ENCODE data around the gene TKT. TPM values are rescaled to one million over a fixed set of nuclear protein-coding genes. Genes with fewer than 3 reads are reported as not detected.
A peak's percentile ranks its signal among the peaks of the same experiment; 100 is the strongest.

The TKT gene
- total and polyA plus RNA-seq, 2 of the 4 experiments (the other 2 are of a cell fraction), result 280 to 349 TPM

DNA sequence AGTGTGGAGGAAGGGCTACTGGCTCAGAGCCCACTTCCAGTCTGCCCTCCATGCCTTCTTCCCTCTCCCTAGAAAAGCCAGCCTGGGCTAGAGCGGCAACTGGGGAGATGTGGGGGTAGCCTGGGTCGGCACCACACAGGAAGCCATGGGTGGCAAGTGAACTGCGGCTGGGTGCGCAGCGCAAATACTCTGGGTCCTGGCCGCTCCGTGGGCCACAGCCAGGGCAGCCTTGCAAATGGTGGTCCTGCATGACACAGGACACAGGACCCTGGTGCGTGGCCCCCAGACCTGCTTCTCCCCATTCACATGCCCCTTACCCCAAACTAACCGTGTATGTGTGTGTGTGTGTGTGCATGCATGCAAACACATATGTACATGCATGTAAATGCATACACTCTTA lies 69.1 kb downstream of the TKT start:
- H2BK5ac ChIP-seq (ENCODE audit: low read depth, low read length, poor library complexity, severe bottlenecking), result no peak overlapping the region
- no peak overlapping the region for H2BK20ac ChIP-seq (ENCODE audit: low read depth, low read length)
- no peak overlapping the region for H3K23ac ChIP-seq (ENCODE audit: low read depth, low read length)
- no peak overlapping the region for H2AFZ ChIP-seq (replicated peaks; ENCODE audit: low read length, poor library complexity)
- no peaks in the 10 kb centered on the region for H3K9me3 ChIP-seq (ENCODE audit: control insufficient read depth, insufficient read depth, low read length)
- no peaks in the 10 kb centered on the region for H3K27me3 ChIP-seq (ENCODE audit: control insufficient read depth, insufficient read depth, low read length)
- H4K5ac ChIP-seq (ENCODE audit: low read depth, low read length), result no peak overlapping the region
- dilution Hi-C loops (cut with HindIII; ENCODE audit: low sequenced_read_pairs, unreplicated experiment) (no loop called here), intact Hi-C loops (cut with micrococcal nuclease) (no loop called here), in situ Hi-C loops (cut with MboI; ENCODE audit: low sequenced_read_pairs) (no loop called here)
- peak overlapping the region; percentile 17 for H2AK9ac ChIP-seq (replicated peaks; ENCODE audit: low read depth, low read length, poor library complexity)
- H3K36me3 ChIP-seq (ENCODE audit: control insufficient read depth, insufficient read depth, low read length), result peaks cover 31% of the 10 kb centered on the region
- H4K91ac ChIP-seq (ENCODE audit: insufficient read depth, low read depth, low read length), result peak overlapping the region; percentile 7; the same call in 1 of the 2 replicates
- DNase-seq, result no peak
- POLR2A ChIA-PET (ENCODE audit: unreplicated experiment), result no interaction called here
- peaks cover 3% of the 10 kb centered on the region; the same call in 1 of the 2 replicates for H3K4me1 ChIP-seq (ENCODE audit: control insufficient read depth, insufficient read depth, low read length)
- no peak for ATAC-seq (ENCODE audit: low read depth)
- H3K14ac ChIP-seq (replicated peaks; ENCODE audit: low read depth, low read length), result no peak overlapping the region
- H4K20me1 ChIP-seq (ENCODE audit: insufficient read depth, low read length), result peaks cover 6% of the 10 kb centered on the region; the same call in 1 of the 2 replicates
- CTCF ChIA-PET, result no interaction called here
- H3K79me1 ChIP-seq (ENCODE audit: low read depth in 1 of 2, low read length in 2 of 2), result no peaks in the 10 kb centered on the region
- H3K9me1 ChIP-seq (ENCODE audit: insufficient read depth, low read length), result peaks cover 5% of the 10 kb centered on the region; the same call in 1 of the 2 replicates
- WGBS, 2 experiments (ENCODE audit: extremely low coverage in 2 of 2, insufficient read length in 1 of 2), result no CpG with 5 or more reads among the region's 9 CpGs
- H3K27ac ChIP-seq (ENCODE audit: insufficient read depth, low read length), result no peak overlapping the region
- TF ChIP-seq FOS (IDR thresholded peaks at IDR 0.05; ENCODE audit: low read depth, low read length) (no peak), POLR2A (IDR thresholded peaks at IDR 0.05; ENCODE audit: low read depth, low read length) (no peak)
- no peak overlapping the region for H4K8ac ChIP-seq (ENCODE audit: low read depth in 2 of 2, low read length in 2 of 2)
- H2BK15ac ChIP-seq (ENCODE audit: low read depth, low read length), result no peak overlapping the region
- peak overlapping the region; percentile 36; the same call in 1 of the 2 replicates for H2BK120ac ChIP-seq (ENCODE audit: low read depth, low read length)
- no peak overlapping the region for H3K18ac ChIP-seq (ENCODE audit: low read depth, low read length)
- no peak overlapping the region for H3K4me2 ChIP-seq (ENCODE audit: low read depth, low read length)
- no peak overlapping the region; the same call in 1 of the 2 replicates for H3K4ac ChIP-seq (ENCODE audit: low read depth, low read length)
- H3K4me3 ChIP-seq (ENCODE audit: insufficient read depth, low read depth, low read length), result no peak overlapping the region
- H3K56ac ChIP-seq (ENCODE audit: extremely low read depth, insufficient read depth, low read length), result no peak overlapping the region
- no peak overlapping the region for H3K9ac ChIP-seq (ENCODE audit: low read depth, low read length)
- no TSS peak for BruUV-seq (replicated peaks)
- H2AK5ac ChIP-seq (ENCODE audit: low read depth, low read length), result no peak overlapping the region; the same call in 1 of the 2 replicates

All from IMR-90 (cell line).